GM19438 (cell line): Measurements from ENCODE around the gene ZNF710.

Experiments used
- ATAC-seq: cut with Tn5 transposase; IDR thresholded peaks from one replicate; pipeline ENCODE4 v1.9.1; 2021; ENCODE audit warnings: low read depth; ENCODE audit not compliant: unreplicated experiment

Gene ZNF710

DNA sequence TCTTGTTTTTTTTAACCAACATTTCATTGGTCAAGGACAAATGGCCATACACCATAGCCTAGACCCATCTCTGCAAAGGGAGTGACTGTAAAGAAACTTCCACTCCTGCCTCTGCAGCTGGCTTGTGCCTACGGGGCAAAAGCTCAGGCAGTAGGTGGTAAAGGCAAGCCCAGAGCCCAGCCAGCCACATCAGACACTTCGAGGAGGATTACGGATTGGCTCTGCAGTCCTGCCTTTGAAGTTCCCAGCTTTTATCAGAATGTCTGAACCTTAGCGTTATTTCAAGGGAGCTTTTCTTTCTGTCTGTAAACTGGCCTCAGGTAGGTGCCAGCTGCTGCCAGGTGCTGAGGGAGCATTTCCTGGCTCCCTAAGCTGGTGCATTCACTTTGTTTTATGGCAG lies 15.6 kb downstream of the ZNF710 start:
- no peak for ATAC-seq

DNA sequence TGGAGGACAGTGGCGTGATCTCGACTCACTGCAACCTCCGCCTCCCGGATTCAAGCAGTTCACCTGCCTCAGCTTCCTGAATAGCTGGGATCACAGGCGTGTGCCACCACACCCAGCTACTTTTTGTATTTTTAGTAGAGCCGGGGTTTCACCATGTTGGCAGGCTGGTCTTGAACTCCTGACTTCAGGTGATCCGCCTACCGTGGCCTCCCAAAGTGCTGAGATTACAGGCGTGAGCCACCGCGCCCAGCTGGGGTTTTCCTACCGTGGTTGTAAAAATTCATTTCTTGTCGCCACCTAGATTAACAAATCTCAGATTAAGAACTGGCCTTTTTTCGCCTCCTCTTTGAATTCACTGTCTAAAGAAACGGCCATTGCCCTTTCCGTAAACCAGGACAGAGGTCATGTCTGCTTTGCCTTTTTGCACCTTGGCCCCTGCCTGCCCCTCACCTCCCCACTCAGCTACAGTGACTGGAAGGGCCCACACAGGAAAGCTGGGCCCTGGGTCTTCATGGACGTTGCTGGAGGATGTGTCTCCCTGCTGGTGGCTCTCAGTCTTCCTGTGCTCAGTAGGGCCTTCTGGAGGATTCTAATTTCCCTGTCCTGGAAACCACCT lies 17.2 kb downstream of the ZNF710 start:
- no peak for ATAC-seq

DNA sequence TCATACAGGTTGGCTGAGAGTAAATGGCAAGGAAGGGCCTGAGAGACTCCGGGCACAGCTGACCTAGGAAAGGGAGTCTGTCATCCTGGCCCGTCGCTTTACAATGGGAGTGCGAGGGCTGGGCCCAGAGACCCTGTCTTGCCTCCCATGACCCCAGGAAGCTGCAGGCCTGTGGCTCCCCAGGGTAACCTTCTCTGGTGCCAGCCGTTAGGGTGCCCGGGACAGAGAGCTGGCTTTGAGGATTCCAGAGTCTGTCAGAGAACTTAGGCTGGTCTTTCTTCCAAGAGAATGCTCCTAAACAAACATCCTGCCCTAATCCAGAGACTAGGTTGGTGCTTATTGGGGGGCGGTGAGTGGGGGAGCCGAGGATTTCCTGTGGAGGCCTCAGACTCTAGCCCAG lies 18.5 kb downstream of the ZNF710 start:
- ATAC-seq, result no peak

DNA sequence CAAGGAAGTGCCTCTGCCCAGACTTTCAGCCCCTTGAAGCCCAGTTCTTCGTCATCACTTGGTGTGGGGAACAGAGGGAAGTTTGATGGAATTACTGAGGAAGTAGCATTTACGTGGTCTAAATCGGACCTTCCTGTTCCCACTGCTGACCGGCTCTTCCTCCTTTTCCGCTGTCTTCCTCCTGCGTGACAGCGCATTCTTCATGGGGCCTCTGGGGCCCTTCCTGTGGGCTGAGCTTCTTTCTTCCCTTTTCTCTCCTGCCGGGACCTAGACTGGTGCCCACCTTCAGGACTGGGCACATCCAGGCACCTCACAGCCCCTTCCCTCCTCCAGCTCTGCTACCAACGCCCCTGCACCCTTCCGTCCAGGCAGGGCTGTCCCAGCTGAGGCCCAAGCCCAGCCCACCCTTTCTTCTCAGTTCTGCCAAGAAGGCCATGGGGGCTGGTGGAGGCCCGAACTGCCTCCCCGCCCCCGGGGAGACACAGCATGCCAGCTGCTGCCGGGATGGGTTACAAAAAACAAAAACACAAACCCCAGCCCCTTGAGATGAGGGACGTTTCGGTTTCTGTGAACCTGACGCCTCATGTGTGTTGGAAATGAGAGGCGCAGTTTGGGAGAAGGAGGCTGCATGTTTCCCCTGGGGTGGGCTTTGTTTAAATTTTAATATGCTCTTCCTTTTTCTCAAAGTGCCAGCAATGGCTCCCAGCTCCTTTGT lies 19.1 kb downstream of the ZNF710 start:
- ATAC-seq, result no peak

DNA sequence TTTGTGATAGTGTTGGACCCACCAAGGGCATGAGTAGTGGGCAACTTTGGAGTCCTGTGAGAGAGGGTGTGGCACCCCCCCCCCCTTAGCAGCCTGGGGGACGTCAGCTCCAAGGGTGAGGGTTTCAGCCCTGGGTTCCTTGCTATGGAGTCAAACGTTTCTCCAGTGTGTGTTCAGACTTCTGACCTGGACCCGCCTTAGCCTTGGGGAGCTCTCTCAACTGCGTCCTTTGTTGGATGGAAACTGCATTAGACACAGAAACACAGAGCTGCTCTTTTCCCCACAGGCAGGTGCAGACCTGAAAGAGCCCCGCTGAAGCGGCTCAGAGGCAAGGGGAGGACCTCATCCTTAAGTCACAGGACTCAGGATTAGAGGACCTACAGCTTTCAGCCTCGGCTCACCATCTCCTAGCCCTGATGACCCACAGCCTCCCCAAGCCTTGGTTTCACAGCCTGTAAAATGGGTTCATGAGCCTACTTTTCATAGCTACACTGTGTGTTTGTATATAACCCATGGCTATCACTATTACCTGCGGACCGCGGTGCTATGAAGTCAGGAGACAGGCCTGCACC lies 19.9 kb downstream of the ZNF710 start:
- no peak for ATAC-seq

DNA sequence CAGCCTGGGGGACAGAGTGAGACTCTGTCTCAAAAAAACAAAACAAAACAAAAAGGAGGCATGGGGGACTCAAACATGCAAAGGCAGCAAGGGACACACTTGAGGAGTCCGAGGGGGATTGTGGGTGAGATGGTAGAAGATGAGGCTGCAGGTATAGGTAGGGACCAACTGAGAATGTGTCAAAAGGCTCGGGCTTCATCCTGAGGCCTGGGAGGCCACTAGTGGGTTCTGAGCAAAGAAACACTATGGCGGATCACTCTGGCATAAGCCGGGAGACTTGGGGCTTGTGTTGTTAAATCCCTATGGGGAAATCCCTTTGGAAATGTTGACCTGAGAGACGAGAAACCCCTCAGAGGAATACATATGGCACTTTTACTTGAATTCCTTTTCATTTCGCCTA lies 21.2 kb downstream of the ZNF710 start:
- ATAC-seq, result no peak

DNA sequence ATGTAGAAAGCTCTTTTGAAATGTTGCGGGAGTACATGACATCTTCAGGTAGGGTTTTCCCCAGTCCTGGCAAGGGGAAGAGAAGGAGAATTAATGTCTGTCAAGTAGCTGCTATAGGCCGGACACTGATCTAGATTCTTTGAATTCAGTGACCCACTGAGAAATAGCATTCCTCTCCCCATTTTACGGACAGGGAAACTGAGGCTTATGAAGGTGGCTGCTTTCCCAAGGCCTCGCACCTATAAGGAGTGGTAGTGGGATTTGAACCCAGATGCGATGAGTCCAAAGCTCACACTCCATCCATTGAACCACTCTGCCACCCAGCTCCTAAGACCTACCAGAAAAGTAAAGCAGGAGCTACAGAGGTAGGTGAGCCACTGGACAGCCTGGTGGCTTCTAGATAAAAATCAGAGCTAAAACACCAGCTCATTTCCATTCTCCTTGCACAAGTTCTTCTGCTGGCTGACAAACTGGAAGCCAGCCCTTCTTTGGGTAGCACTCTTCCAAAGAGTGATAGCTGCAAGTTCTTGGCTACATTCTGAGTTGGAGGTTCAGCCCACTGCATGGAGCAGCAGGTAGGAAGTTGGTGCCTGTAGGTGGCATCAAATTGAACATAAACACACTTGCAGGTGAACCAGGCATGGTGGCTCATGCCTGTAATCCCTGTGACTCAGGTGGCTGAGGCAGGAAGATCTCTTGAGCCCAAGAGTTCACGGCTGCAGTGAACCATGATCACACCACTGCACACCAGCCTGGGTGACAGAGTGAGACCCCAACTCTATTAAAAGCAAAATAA lies 22.0 kb downstream of the ZNF710 start:
- ATAC-seq, result no peak

DNA sequence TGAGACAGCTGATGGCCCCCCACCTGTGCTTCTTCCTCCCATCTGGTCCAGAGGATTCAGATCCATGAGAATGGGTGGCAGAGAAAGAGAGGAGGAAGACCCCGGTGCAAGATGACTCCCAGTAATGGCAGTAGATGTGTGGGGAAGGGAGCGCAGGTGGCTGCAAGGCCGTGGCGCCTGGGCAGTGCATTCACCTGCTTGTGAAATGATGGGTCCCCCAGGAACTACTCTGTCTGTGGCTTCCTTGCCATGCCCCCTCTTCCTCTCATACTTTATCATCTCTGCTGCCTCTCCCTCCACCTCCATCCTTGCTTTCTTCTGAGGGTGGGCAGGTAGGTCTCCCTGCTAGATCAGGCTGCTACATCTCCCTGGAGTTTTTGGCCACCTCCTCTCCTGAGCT lies 23.3 kb downstream of the ZNF710 start:
- ATAC-seq, result no peak

DNA sequence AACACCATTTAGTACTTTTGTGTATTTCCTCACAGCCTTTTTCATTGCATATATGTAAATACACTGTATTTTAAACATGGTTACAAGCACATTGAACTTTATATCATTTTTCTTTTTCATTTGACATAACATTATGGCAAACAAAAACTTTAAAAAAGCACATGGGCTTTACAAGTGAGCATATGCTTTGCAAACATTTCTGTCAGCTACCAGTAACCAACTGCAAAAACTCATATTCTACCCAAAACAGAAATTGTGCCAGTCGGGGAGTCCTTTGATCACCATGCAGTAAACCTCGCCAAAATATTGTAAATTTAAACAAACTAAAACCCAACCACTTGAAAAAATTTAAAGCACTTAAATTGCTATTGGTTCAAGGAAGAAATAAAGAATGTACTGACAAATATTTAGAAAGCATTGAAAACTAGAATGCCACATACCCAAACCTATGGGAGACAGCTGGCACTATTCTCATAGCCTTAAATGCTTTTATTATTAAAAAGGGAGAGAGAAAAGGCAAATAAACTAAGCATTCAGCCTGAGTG lies 24.4 kb downstream of the ZNF710 start:
- ATAC-seq, result no peak

DNA sequence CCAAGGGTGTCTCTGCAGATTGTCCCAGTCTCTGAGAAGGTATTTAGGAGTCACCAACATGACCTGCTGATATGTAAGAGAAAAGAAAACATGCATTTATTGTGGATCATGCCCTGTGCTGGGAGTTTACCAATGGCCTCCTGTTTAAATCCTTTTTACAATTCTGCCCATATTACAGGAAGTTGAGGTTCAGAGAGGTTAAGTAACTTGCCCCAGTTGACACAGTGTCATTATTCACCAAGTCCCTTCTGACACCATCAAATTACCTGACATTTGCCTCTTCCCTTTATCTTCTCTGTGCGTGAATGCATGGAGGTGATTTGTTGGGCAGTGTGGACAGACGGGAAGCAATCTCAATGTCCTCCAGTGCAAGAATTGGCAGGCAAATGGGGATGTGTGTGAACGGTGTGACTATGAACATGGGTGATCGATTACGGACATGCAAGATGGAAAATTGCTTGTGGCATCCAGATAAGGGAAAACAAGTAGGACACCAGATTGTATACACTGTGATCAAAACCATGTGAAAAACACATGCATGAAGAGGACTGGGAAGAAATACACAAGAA lies 27.3 kb downstream of the ZNF710 start:
- ATAC-seq, result no peak

DNA sequence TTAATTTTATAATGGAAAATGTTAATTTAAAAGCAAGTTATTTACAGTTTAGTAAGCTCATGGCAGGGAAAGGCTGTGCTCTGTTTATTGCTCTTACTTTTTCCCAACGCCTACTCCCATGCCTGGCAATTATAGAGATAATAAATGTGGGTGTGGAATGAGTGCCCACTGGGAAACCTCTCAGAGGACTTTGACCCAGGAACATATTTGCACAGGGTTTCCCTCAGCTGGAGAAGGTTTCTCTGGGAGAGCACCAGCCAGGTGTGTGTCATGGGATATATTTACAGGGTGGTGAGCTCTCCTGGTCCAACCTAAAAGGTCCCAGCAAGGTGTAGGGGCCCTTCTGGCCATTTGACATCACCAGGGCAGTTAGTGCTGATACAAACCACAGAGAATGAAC lies 27.9 kb downstream of the ZNF710 start:
- no peak for ATAC-seq

DNA sequence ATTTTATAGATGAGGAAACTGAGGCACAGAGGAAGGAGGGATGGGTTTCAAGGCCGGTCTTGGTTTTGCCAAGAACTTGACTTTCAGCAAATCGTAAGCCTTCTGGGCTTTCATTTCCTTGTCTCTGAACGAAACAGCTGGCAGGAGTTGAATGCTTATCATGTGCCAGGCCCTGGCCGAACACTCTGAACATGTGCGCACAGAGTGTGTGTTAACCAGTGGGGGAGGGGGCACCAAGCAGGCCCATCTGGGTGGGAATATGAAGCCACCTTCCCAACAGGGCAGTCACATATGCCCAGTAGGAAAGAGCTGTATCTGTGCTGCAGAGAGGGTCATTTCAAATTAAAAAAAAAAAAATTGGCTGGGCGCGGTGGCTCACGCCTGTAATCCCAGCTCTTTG lies 29.3 kb downstream of the ZNF710 start:
- no peak for ATAC-seq

DNA sequence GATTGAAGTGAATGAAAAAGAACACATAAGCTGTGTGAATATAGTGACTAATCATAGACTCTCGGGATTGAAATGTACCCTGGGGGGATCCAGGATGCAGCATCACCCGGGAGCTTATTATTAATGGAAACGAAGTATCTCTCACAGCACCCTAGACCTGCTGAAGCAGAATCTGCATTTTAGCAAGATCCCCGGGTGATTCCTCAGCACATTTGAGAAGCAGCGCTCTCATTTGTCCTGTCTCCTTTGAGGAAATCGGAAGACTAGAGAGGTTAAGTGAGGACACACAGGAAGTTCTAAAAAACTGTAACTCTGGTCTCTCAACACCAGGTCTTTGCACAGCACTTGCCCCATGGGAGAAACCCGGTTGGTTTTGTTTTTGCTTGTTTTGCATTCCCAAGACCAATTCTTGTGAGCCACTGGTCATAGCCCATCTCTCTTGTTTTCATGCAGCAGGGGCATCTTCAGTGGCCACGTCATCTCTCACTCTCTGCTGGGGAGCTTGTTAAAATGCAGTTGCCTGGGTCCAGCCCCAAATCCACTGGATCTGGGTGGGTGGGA lies 30.2 kb downstream of the ZNF710 start:
- peak; percentile 91 for ATAC-seq

DNA sequence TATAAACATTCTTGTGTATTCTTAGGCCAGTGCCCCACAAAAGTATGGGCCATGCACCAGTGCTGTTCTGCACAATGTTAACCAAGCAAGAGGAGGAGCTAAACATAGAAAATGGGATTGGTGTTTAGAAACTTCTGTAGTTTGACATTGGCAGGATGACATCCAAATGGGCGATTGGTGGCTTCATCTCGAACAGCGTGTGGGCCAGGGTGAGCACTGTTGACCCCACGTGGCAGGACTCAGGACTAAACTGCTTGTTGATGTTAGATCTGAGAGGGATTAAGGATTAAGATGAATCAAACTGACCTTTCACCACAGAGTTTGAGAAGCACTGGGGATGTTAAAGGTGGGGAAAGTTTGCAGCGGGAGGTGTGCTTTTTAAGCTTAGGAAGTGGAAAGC lies 31.9 kb downstream of the ZNF710 start:
- no peak for ATAC-seq

DNA sequence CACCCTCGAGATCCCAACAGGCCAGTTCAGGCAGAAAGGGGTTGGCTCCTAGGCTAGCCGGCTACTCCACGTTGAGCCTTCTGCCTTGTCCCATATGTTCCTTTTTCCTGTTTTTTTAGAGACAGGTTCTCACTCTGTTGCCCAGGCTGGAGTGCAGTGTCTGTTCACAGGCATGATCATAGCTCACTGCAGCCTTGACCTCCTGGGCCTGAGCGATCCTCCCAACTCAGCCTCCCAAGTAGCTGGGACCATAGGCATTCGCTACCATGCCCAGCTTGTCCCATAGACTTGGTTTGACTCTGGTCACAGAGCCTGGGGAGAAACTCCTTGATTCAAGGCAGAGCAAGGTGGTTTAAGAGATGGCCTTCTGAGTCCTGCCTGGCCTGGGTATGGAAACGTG lies 32.3 kb downstream of the ZNF710 start:
- ATAC-seq, result no peak

DNA sequence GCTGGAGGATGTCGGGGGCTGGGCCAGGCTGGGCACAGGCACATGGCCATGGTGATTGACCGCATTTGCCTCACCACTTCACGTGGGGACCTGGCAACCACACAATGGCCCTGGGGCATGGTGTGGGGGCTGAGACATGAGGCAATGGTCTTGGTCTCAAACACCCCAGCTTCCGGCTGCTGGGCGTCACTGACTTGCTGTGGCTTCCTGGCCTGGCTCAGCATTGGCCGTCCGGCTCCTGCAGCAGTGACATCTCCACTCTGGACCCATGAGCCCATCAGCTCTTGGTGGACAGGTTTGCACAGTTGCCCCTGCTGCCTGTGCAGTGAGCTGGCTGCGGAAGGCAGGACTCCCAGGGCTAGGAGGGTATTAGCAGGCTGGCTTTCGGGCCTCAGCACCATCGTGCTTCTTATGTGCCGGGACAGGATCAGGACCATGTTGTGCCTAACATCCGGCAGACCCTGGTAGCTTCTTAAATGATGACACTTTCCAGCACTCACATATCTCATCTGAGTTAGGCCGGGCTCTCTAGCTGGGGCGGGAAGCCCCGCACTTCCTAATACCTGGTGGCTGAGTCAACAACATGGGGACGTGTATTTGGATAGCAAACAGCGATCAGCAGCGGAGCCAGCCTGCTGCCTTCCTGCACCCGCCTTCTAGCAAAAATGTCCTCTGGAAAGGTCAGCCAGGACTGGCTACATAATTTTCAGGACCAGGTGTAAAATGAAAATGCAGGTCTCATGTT lies 34.1 kb downstream of the ZNF710 start:
- no peak for ATAC-seq

DNA sequence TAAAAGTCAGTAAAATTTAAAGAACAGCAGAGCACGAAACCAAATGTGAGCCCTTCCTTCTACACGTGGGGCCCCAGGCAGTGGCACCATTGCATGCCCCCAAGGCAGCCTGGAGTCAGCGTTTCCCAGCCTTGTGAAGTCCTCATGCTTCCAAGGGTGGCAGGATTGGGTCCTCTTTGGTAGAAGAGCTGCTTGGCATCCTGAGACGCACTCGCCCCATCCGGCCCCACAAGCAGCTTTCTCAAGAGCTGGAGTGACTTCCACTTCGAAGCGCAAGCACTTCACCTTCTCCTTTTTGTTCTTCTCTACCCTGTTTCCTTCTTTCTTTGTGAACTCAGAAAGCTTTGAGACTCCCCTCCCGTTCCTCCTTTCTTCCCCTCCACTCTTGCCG lies 34.7 kb downstream of the ZNF710 start:
- no peak for ATAC-seq

DNA sequence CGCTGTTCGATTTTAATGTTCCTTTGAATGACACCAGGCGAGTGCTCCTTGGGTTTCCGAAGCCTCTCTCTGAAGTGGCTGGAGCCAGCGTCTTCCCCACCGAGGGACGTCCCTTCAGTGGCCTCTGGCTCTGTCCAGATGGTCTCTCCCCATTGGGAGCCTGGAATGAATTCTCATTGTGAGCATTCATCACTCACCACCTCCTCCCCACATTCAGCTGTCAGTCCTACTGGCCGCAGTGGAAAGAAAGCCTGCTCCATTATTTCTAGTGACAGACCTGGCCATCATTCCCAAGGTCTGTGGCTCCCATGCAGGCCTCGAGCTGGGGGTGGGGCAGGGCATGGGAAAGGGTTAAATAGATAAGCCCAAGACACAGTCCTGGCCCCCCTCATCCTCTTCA lies 35.2 kb downstream of the ZNF710 start:
- ATAC-seq, result no peak

DNA sequence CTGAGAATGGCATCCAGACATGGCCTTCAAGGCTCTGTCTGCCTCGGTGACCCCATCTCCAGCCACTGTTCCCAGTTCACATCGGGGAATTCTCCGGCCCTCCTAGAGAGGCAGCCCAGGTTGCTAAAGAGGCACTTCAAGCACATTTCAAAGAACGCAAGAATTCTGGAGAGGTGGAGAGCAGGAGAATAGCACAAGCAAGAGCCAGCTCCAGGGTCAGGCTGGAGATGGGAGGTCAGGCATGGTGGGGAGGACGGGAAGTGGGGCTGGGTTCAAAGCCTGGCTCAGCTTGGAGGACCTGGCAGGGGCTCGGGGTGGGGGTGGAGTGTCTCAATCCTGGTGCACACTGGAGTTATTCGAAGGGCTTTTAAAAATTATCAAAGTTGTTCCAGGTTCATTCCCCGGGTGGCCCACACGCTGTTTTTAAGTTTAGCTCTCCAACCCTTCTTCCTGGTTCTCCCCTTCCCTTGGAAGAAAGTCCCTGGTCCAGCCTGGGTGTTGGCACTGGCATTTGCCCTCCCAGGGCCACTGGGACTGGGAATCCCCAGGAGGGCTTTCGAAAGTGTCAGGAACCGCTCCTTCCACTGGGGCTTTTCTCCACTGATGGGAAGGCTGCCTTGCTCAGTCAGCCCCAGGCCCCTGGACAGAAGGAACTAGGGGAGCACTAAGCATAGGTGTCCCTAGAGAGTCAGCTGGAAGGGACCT lies 35.8 kb downstream of the ZNF710 start:
- ATAC-seq, result no peak
